DND-41 (cell line): ENCODE data around the gene GIMD1.

ENCODE experiments used
- EZH2 ChIP-seq: IDR thresholded peaks from 3 replicates; pipeline ENCODE4 v1.6.1; 2012; ENCODE audit warnings: borderline replicate concordance, low read depth, mild to moderate bottlenecking, moderate library complexity, low read length, inconsistent platforms; ENCODE audit not compliant: severe bottlenecking
- TF ChIP-seq, protein P1 (sequence below): IDR thresholded peaks from 2 replicates; pipeline ENCODE4 v1.5.1; 2012; ENCODE audit warnings: borderline replicate concordance, low read length, moderate library complexity, mild to moderate bottlenecking; ENCODE audit not compliant: poor library complexity, severe bottlenecking; ENCODE audit errors: extremely low read depth

DNA sequence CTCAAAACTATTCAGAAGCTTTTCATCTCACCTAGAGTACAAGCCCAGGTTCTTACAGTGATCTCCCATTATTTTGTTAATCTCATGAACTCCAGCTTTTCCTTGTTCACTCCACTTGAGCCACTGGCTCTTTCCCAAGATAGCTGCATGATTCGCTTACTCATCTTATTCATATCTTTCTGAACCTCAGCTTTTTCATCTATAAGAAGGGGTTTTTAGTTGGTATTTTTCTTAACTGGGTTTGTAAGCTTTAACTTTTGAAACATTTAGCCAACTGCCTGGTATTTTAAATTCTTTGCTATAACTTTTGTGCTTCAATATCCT, 24.0 kb downstream of the GIMD1 start:
- TF ChIP-seq, protein P1, sequence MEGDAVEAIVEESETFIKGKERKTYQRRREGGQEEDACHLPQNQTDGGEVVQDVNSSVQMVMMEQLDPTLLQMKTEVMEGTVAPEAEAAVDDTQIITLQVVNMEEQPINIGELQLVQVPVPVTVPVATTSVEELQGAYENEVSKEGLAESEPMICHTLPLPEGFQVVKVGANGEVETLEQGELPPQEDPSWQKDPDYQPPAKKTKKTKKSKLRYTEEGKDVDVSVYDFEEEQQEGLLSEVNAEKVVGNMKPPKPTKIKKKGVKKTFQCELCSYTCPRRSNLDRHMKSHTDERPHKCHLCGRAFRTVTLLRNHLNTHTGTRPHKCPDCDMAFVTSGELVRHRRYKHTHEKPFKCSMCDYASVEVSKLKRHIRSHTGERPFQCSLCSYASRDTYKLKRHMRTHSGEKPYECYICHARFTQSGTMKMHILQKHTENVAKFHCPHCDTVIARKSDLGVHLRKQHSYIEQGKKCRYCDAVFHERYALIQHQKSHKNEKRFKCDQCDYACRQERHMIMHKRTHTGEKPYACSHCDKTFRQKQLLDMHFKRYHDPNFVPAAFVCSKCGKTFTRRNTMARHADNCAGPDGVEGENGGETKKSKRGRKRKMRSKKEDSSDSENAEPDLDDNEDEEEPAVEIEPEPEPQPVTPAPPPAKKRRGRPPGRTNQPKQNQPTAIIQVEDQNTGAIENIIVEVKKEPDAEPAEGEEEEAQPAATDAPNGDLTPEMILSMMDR, result no peak
- TF ChIP-seq EZH2, result no peak
